Globus pallidus (tissue), 1 donor: ENCODE measurements around the gene IMMT.
"Not testable (repeated sequence)": the region's sequence is repeated elsewhere in the genome, so short reads cannot be mapped to it uniquely, and the experiment has no call there.

ENCODE experiments used
- DNase-seq: peaks from one replicate; pipeline ENCODE4 v3.0.0-alpha.2; 2015; ENCODE audit warnings: low spot score

Gene IMMT

DNA sequence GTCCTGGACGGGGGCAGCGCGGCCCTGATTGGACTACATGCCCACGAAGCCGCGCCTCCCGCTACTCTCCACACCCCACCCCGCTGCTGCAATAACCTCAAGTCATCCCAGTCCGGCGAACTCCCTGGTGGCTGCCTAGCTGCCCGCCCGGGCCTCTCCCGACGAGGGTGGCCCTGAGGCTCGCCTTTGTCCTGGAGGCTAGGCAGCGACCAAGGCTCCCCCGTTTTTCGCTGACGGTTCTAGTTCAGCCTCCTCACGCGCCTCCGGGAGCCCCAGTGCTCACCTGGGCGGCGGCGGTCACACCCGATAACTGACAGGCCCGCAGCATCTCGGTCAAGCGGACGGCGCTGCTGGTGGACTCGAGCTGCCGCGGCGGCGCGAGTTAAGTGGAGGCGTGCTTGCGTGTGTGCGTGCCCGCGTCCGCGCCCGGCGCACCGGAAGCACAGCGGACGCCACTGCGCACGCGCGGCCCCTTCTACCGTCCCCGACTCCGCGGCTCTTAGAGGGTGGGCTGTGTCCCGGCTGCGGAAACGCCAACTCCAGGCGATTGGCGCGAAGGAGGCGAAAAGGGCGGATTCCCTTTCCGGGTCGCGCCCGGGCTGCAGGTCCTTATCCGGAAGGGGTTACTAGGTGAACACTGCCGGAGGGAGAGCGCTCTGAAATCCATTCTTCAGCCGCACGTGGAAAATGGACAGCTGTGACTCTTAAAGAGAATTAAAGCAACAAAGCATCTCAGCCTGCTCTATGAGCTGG lies at the start of gene IMMT:
TSS of gene IMMT (minus strand) at position 408 of the 753 bp plus-strand sequence. CDS start at position 328, 80 bp downstream.
- peak; percentile 96 for DNase-seq

DNA sequence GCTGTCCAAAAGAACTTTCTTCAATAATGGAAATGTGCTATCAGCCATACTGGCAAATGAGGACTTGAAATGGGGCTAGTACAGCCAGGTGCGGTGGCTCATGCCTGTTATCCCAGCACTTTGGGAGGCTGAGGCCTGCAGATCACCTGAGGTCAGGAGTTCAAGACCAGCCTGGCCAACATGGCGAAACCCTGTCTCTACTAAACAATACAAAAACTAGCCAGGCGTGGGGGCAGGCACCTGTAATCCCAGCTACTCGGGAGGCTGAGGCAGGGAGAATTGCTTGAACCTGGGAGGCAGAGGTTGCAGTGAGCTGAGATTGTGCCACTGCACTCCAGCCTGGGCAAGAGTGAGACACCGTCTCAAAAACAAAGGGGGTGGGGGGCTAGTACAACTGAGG lies 49.5 kb upstream of the IMMT start:
- not testable (repeated sequence) for DNase-seq

DNA sequence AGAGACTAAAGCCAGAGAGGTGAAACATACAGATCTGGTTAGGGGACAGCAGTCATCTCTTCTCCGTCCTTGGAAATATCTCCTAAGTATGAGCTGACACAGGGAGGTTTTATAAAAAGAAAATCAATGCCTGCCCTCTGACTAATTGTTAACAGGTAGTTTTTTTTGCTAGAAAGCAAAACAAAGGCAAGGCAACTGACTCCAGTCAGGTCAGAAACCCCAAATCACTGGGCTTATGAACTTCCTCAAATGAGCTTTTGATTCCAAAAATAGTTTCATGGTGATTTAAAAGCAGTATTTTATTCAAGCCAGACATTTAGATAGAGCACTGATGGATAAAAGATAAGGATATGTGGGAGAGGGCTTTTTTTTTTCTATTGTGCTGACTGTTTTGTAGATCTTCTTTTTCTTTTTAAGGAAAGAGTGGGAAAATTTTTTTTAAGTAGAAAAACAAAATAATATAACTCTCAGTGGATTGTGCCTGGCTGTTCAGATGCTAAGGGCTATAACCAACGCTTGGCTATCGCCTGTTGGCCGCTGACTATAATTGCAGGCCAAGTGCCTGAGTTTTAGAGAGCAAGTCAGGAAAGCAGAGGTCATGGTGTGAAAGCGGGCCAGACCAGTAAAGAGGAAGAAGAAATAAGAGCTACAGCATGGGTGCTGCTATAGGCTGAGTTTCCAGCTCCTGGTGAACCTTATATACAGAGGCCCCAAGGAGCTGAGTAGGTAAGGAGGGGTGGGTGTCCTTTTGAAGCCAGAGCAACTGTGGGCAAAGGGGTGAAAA lies 48.9 kb upstream of the IMMT start:
- DNase-seq: no peak

DNA sequence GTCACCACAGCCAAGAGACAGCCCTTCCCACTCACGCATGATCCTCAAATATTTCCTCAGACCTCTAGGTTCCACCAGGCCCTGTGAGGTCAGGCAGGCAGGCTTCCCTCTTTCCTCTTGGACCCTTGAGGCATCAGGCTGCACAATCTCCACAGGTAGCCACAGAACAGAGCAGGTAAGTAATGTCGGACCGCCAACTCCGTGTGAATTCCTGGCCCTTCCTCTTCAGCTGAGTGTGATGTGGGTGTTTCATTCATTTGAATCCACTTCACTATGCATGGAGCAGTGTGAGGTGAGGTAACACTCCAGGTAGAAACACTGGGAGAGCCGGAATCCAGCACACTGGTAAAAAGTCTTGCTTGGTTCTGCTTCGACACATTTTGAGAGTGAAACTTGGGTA lies 48.0 kb upstream of the IMMT start:
- no peak for DNase-seq

DNA sequence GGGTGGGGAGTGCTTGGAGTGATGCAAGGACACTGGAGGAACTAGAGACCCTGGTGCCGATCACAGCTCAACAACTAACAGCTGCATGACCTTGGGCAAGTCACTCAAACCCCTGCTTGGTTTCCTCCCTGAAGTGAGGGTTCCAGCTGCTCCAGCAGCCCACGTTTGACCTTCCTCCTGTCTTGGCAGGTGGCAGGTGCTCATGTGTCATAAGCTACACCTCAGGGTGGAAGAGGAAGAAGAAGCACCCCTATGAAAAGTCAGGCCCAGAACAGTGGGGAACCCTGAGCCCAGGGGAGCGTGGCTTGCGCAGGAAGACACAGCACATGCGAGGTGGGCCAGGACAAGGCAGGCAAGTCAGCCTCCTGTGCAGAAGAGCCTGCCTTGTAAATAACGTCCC lies 46.3 kb upstream of the IMMT start:
- no peak for DNase-seq

DNA sequence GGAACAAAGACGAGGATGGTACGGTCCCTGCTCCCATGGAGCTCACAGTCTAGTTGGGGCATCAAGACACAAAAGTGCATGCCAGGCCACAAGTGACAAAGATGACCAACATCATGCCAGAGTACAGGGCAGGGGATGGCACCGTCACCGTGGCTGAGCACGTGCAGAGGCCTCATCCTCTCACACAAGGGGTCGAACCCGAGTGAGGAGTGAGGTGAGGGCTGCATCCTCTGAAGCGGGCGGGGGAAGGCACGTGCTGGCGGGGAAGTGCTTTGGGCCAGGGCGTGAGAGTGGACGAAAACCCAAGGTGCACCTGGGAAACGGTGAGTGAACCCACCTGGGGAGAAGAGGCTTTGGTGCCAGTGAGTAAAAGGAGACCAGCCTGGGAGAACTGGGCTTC lies 45.0 kb upstream of the IMMT start:
- DNase-seq: no peak

DNA sequence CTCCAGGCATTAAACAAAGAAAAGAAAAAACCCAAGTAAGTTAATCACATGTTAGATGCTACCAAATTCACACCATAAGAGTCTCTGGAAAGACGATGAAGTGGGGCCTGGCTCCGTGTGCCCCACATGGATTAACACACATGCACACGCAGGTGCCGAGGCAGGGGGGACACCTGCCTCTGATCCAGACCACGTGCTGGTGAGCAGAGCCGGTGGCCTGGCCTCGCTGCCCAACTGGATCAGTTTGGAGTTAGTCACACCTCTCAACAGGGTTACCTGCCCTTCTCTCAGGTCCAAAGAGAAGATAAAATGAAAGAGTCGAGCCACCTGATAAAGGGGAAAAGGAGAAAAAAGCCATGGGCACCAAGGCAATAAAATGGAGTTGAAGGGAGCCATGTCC lies 44.5 kb upstream of the IMMT start:
- no peak for DNase-seq

DNA sequence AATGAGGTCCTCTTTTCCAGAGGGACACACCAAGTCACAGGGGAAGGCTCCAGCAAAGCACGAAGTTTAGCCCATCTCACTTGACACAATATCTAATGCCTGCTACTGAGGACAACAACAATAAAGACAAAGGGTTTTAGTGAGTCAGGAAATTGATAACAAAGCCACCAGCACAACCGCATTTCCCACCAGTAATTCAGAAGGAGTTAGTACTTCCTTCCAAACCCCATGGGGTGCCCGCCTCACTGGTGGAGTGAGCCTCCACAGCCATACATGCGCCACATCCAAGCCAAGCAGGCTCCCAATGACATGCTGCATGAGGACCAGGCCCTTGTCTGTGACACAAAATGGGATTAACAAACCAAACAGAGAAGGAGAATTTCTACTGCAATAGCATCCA lies 44.1 kb upstream of the IMMT start:
- no peak for DNase-seq

DNA sequence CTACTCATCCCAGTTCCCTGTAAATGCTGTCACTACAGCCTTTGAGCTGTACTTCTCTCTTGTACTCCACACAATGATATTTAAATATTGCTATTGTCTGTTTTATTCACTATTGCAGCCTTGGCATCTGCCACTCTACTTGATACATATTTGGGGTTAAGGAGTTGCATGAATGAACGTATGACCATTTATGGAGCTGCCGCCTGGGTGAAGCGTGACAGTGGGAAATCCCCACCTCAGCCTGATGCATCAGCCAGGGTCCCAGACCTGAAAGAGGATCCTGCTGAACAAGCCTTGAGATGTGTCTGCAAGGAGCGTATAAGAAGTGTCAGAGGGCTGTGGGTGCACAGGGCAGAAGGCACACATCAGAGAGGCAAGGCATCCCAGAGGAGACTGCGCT lies 43.1 kb upstream of the IMMT start:
- DNase-seq: no peak

DNA sequence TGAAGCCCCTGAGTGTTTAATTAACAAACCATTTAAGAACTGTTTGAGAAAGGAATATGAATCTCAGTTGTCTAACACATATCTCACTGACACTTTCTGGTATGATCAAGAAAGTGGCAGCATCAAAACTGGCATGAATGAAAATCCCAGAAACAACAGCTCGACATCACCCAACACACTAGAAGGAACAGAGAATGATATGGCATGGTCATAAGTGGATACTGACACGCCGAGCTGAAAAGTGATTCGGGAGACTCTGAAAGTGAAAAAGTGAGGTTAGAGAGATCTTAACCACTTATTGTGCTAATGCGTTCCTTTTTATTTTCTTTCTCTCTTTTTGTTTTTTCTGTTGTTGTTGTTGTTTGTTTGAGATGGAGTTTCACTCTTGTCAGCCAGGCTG lies 41.9 kb upstream of the IMMT start:
- DNase-seq: no peak

DNA sequence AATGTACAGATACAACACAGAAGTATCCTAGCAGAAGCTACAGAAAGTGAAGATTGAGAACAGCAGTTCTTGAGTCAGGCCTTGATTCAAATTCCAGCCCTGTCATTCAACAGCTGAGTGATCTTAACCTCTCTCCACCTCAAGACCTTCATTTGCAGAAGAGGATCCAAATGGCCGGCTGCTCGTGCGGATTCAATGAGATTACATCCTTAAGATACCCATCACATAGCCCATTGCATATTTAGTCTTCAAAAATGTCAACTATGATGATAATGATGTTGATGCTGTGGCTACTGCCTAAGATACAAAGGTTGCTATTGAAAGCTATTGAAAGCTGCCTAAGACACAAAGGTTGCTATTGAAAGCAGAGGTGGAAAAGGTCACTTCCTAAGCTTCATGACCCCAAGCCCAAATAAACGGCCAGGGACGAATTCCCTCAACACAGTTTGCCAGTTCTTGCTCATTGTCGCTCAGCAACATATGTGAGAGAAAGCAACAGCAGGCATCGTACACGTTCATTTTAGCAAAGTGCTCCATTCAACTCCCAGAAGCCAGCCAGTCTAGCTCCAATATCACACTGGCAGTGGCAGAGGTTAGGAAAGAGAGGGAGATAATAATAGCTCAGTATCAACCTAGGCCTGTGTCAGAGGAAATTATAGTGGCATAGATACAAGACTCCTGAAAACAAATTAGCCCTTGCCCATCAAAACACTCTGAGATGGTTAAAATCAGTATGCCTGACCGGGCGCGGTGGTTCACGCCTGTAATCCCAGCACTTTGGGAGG lies 40.1 kb upstream of the IMMT start:
- DNase-seq: no peak

DNA sequence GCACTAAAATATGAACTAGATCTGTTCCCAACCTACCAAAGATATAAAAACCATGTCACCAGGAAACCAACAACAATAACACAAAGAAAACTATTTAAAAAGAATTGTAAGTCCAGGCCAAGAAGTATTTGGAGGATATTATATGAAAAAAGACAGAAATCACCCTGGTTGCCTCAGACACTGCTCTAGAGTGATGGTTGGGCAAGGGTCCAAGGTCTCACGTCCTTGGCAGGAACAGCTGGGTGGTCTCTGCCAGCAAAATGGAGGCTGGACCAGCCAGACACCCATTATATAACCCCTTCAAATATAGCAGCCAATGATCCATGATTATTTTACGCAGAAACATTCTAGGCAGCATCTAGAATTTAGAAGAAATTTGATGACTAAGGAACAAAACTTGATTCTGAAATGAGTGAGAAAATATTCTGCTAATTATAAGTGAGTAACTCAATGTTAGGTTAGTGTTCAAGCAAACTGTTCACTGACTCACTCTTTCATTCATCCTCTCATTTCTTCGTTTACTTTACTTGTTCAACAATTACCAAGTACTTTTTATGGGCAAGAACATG lies 39.4 kb upstream of the IMMT start:
- no peak for DNase-seq

DNA sequence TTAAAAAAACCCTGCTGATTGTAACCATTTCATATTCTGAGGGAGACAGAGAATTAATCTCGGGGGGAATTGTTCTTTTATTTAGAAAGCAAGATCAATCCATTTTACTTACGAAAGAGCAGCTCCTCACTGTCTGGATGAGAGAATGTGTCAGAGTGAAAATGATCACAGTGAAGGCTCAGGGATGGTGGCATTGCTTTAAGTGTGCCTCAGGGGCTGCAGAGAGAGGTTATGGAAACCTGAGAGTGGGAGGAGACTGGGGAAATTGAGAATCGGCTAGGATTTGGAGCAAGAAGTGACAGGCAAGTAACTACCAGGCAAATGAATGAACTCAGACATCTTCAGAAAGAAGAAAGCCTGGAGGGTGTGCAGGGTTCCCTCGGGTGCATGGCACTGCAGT lies 38.2 kb upstream of the IMMT start:
- DNase-seq: no peak

DNA sequence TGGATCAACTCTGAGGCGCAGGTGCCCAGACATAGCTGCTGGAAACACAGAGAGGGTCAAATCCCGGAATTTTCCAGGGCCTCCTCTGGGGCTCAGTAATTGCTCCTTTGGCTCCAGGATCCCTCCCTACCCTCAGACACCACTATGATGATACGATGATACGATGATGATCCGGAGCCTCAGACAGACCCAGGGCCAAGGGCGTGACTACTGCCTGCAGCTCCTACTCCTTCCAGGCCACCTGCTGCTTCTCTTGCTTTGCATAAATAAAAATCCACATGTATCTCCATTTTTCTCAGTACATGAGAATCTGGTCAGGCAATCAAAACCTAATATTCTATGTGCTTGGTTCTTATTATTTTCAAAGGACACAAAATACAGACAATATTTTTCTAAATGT lies 37.6 kb upstream of the IMMT start:
- no peak for DNase-seq

DNA sequence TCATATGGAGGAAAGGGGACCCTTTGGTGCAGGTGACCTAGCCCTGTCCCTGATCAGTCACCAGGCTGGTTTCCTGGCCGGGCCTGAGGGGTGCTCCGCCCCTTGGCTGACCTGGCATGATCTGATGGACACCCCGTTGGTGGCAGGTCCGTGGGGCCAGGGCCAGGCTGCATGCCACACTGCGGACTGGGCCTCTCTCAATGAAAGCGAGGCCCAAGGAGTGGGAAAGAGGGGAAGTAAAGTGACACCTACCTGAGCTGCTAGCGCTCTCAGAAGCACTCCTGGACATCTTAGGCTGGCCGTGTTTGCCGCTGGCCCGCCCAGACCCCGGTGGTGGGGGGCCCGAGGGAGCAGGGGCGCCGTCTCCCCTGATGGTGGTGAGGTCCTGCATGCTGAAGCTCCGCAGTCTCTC lies 37.1 kb upstream of the IMMT start:
- DNase-seq: no peak

DNA sequence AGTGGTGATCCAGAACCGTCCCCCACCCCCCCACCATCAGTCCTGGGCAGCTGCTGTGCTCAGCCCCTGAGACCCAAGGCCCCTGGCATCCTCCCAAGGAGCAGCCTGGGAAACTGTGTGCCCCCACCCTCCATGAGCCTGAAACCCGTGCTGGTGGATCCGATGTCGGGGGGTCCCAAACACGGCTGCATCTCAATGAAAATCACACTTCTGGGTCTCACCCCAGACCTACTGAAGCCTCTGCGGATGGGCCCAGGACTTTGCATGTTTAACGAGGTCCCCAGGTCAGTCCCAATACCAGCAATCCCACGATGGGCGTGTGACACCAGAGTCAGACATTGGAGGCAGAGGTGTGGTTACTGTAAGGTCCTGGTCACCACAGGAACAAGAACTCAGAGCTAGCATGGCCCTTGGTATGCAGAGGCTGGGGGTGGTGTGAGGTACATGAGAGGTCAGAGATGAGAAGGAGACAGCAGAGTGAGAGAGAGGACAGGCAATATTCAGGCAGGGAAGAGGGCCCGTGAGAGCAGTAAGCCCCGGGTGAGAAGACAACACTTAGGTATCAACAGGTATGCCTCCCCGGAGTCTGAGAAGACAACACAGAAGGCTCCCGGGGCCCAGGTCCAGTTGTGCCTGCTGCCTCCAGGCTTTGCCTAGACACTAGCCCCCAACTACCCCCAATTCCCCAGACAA lies 36.6 kb upstream of the IMMT start:
- no peak for DNase-seq

DNA sequence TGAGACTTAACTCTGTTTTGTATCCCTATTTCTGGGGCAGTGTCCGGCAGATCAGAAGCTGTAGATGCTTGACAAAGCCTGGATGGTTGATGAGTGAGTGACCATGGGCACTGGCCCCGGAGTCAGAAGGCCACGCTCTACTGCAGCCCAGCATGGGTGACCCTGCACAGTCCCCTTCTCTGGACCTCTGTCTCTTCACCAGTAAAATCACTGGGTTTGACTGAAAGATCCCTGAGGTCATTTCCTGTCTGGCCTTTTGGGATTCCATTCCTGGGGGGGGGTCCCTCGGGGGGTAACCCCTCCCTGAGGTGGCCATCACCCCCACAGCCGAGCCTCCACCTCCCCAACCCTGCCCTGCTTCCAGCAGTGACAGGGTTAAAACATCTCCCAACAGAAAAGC lies 35.7 kb upstream of the IMMT start:
- no peak for DNase-seq

DNA sequence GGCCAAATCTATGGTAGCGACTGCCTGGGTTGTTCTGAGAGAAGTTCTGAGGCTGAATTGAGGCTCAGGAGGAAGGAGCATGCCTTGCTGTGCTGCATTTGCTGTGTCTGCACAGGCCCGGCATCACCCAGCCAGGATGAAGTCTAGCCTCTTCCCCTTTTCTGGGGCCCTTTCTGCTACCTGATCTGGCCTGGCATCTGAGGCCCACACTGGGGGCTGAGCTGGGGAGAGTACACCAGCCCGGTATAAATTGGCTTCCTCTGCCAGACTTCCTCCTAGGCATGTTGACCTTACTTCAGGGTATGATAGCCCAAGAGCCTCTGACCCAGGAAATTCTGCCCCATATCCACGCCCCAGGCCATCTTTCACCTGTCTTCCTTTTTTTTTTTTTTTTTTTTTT lies 34.0 kb upstream of the IMMT start:
- DNase-seq: no peak

DNA sequence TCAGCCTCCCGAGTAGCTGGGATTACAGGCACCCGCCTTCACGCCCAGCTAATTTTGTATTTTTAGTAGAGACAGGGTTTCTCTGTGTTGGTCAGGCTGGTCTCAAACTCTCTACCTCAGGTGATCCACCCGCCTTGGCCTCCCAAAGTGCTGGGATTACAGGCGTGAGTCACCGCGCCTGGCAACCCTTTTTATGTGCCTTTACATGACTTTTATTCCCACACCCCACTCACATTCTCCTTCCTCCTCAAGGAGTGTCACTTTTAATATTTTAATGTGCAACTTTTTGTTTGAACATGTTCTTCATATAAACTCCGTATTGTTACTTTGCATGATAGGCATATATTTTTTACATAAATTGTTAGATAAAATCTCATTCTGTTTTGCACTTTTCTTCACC lies 33.3 kb upstream of the IMMT start:
- not testable (repeated sequence) for DNase-seq

DNA sequence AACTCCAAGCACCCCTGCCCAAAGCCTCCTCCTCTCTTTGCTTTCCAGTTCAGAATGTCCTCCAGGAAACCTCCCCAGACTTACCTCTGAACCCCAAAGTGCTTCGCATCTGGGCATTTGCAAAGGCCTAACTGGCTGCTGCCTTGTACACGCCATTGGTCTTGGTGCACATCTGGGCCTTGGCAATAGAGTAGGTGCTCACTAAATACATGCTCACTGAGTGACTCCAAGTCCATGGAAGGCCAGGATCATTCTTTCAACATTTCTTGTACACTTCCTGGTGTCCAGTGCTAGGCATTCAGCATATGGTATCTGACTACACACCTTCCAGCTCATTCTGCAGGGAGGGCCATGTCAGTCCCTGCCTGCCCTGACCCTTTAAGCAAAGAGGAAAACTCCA lies 32.4 kb upstream of the IMMT start:
- no peak for DNase-seq

DNA sequence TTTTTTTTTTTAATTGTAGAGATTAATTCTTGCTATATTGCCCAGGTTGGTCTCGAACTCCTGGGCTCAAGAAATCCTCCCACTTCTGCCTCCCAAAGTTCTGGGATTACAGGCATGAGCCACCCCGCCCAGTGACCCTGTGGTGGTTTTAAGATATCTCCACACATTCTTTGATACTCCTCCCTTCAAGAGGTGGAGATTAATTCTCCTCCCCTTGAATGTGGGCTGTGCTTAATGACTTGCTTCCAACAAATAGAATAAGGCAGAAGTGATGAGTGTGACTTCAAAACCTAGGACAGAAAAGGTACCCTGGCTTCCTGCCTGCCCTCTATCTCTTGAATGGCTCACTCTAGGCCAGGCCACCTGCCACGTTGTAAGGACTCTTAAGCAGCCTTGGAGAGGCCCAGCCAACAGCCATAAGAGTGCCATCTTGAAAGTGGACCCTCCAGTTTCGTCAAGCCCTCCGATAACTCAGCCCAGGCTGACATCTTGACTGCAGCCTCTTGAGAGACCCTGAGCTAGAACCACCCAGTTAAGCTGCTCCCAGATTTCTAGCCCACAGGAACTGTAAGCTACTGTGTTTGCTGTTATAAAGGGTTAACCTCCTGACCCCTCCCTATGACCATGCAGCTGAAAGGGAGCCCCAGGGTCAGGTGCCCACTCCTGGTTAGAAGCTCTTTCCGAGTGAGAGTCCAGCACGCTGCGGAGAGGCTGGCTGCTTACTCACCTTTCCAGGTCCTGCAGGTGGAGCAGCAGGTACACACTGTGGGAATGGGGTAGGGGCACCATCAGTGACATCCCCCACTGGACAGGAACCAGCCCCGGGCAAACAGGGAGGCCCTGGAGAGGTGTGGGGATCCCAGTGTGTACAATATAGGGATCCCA lies 31.6 kb upstream of the IMMT start:
- DNase-seq: no peak
